Progenitor cell of endocrine pancreas (in vitro differentiated cells): ENCODE data around the gene UBL4B. TPM values are rescaled to one million over a fixed set of nuclear protein-coding genes. Genes with fewer than 3 reads are reported as not detected.

Experiments used
- DNase-seq: peaks from one replicate; pipeline ENCODE4 v3.0.0; 2021; ENCODE audit warnings: low spot score; ENCODE audit not compliant: unreplicated experiment
- H3K27ac Mint-ChIP-seq: 2 replicates; pipeline ENCODE4 v1.8.0; 2021; ENCODE audit warnings: mild to moderate bottlenecking, moderate library complexity, mixed read lengths
- H3K27me3 Mint-ChIP-seq: 2 replicates; pipeline ENCODE4 v1.8.0; 2021; ENCODE audit warnings: mixed read lengths
- H3K36me3 Mint-ChIP-seq: 2 replicates; pipeline ENCODE4 v1.8.0; 2022; ENCODE audit warnings: mixed read lengths; ENCODE audit not compliant: insufficient read depth
- H3K4me1 Mint-ChIP-seq: 2 replicates; pipeline ENCODE4 v1.8.0; 2021; ENCODE audit warnings: low read depth, mixed read lengths
- H3K4me3 Mint-ChIP-seq: 2 replicates; pipeline ENCODE4 v1.8.0; 2021; ENCODE audit warnings: low read depth, mild to moderate bottlenecking, moderate library complexity, mixed read lengths
- H3K9me3 Mint-ChIP-seq: 2 replicates; pipeline ENCODE4 v1.8.0; 2021; ENCODE audit warnings: low read depth, mixed read lengths
- CTCF ChIP-seq: fragments of 200-600 bp; sonication (generic); IDR thresholded peaks from one replicate; pipeline ENCODE4 v1.5.0; 2021; ENCODE audit warnings: antibody characterized with exemption, mild to moderate bottlenecking; ENCODE audit not compliant: unreplicated experiment
- total RNA-seq: library from RNA; stranded (reverse); gene quantifications from 2 replicates; pipeline ENCODE4 v1.2.1, GENCODE V29; 2021

UBL4B gene
- total RNA-seq, 1 donor from 2014 or later: not detected

GRCh38 chr1:110159168-110159567, 46.9 kb downstream of the UBL4B start:
- no peak overlapping the region for H3K4me3 Mint-ChIP-seq
- H3K27ac Mint-ChIP-seq: no peak overlapping the region
- no peaks in the 10 kb centered on the region for H3K4me1 Mint-ChIP-seq
- no peak for TF ChIP-seq CTCF
- DNase-seq: no peak
- no peaks in the 10 kb centered on the region for H3K36me3 Mint-ChIP-seq
- H3K9me3 Mint-ChIP-seq: no peaks in the 10 kb centered on the region
- H3K27me3 Mint-ChIP-seq: peaks cover 78% of the 10 kb centered on the region

DNA sequence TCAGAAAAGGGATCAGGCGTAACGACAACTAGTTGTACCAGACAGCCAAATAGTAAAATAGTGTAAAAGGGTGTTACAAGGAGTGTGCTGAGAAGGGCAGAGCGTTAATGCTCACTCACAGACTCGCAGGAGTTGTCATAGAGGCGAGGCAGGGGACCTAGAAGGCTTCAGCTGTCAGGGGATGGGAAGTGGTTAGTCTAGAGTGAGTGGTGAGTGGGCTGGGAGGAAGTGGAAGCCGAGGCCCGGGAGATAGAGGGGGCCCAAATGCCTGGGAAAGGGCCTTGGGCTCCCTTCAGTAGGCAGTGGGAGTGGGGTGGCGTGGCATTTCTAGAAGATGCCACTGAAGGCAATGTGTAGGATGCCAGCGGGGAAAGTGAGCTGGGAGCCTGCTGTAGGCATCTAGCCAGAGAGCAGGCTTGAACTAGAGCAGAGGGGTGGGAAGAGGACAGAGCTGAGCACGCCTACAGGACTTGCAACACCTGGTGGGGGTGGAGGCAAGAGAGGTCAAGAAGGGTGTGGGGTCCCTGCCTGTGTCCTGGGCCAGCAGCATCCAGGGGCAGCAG, 48.4 kb downstream of the UBL4B start:
- Mint-ChIP-seq H3K4me3 (no peak overlapping the region), H3K27me3 (peaks cover 72% of the 10 kb centered on the region), H3K27ac (no peak overlapping the region), H3K36me3 (no peaks in the 10 kb centered on the region), H3K4me1 (no peaks in the 10 kb centered on the region), H3K9me3 (no peaks in the 10 kb centered on the region)
- no peak for TF ChIP-seq CTCF
- no peak for DNase-seq

DNA sequence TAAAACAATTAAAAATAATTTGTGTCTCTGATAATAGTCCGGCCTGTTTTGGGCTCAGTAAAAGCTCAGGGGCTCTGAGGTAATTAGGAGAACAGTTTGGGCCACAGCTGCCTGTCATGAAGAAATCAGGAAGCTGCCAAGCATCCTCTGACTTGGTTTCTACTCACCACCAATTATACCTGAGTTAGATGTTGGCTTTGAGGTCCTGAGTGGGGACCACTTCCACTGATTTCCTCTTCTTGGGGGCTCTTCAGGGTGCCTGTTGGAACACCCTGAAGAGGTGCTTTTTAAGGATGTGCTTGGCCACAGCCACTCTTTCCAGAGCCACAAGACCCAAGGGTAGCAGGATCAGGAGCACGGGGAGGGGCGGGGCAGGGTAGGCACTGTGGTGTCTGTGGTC, 48.9 kb downstream of the UBL4B start:
- DNase-seq: no peak
- H3K9me3 Mint-ChIP-seq: no peaks in the 10 kb centered on the region
- H3K36me3 Mint-ChIP-seq: no peaks in the 10 kb centered on the region
- peaks cover 70% of the 10 kb centered on the region for H3K27me3 Mint-ChIP-seq
- H3K27ac Mint-ChIP-seq: no peak overlapping the region
- H3K4me1 Mint-ChIP-seq: no peaks in the 10 kb centered on the region
- H3K4me3 Mint-ChIP-seq: no peak overlapping the region
- no peak for TF ChIP-seq CTCF

DNA sequence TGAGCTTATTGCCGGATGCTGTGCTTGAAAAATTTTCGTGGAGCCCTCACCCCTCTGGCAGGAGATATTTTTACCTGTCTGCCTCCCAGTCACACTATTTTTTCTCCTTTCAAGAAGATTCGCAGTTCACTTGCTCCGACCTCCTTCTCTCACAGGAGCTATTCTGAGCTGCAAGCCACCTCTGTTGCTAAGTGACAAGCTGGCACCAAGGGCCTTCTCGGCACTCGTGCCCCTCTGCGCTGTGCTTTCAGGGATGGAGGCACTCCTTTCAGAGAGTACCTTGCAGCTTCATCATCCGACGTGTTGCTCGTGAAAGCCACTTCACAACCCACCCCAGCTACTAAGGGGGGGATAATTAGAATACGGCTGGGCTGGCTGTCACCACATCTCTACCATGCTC, 49.6 kb downstream of the UBL4B start:
- Mint-ChIP-seq H3K27me3 (peaks cover 69% of the 10 kb centered on the region), H3K9me3 (no peaks in the 10 kb centered on the region), H3K27ac (no peak overlapping the region), H3K36me3 (no peaks in the 10 kb centered on the region), H3K4me1 (no peaks in the 10 kb centered on the region), H3K4me3 (no peak overlapping the region)
- DNase-seq: no peak
- TF ChIP-seq CTCF: no peak

Other genes with a start within 250 kb of the UBL4B start
- 0.89 and 2.9 TPM in 2 replicates for gene CSF1, start 201.6 kb upstream of the UBL4B start, total RNA-seq
- gene AHCYL1, start 127.7 kb upstream of the UBL4B start, total RNA-seq: 90.2 and 101 TPM in 2 replicates
- 79.1 and 86.4 TPM in 2 replicates for gene STRIP1, start 77.8 kb upstream of the UBL4B start, total RNA-seq
- gene ALX3, start 41.8 kb upstream of the UBL4B start, total RNA-seq: 2.8 and 3.7 TPM in 2 replicates
- gene SLC6A17, start 38.1 kb downstream of the UBL4B start, total RNA-seq: 0.11 TPM in 1 of 2 replicates, not detected in the other
- gene KCNC4, start 97.9 kb downstream of the UBL4B start, total RNA-seq: 1.1 and 1.5 TPM in 2 replicates
- 31.6 and 31.9 TPM in 2 replicates for gene RBM15, start 226.9 kb downstream of the UBL4B start, total RNA-seq